Tibial nerve (tissue), 4 donors: ENCODE results near the gene ELOVL7. TPM values are rescaled to one million over a fixed set of nuclear protein-coding genes. Genes with fewer than 3 reads are reported as not detected.
A peak's percentile ranks its signal among the peaks of the same experiment; 100 is the strongest.
"Not testable (repeated sequence)": the region's sequence is repeated elsewhere in the genome, so short reads cannot be mapped to it uniquely, and the experiment has no call there.

Experiments
- DNase-seq, 2 donors: peaks; one replicate each; pipeline ENCODE4 v3.0.0-alpha.2; 2019; ENCODE audit warnings: low spot score in 2 of 2
- H3K27ac ChIP-seq, 4 donors: fragments of 200-600 bp; sonication (generic) in 3 of 4; one replicate each; pipeline ENCODE4 v1.5.1; 2017 to 2019; ENCODE audit warnings: mild to moderate bottlenecking in 1 of 4
- H3K27me3 ChIP-seq, 2 donors: fragments of 200-600 bp; sonication (generic) in 1 of 2; one replicate each; pipeline versions ENCODE4 v1.5.1 to v1.6.0; 2017 to 2019
- H3K36me3 ChIP-seq, 3 donors: fragments of 200-600 bp; sonication (generic); one replicate each; pipeline ENCODE4 v1.5.1; 2018 to 2019
- H3K4me1 ChIP-seq, 4 donors: fragments of 200-600 bp; sonication (generic) in 3 of 4; one replicate each; pipeline ENCODE4 v1.5.1; 2017 to 2019
- H3K4me3 ChIP-seq, 4 donors: fragments of 200-600 bp; sonication (generic) in 3 of 4; one replicate each; pipeline ENCODE4 v1.5.1; 2017 to 2019; ENCODE audit warnings: mild to moderate bottlenecking in 1 of 4, moderate library complexity in 1 of 4
- H3K9me3 ChIP-seq, 4 donors: fragments of 200-600 bp; sonication (generic) in 3 of 4; one replicate each; pipeline ENCODE4 v1.5.1; 2017 to 2019
- CTCF ChIP-seq, 5 experiments: fragments of 200-600 bp in 3 of 5; fragments of 450-650 bp in 2 of 5; sonication (generic) in 3 of 5; IDR thresholded peaks; one replicate each; pipeline ENCODE4 v1.5.1; 2016 to 2019; ENCODE audit warnings: antibody characterized with exemption in 5 of 5, mild to moderate bottlenecking in 3 of 5, moderate library complexity in 2 of 5
- EP300 ChIP-seq, 2 donors: sonication (generic); formaldehyde crosslinking; IDR thresholded peaks; one replicate each; pipeline ENCODE4 v1.6.1; 2017; ENCODE audit warnings: antibody characterized with exemption in 2 of 2, mild to moderate bottlenecking in 1 of 2
- POLR2A ChIP-seq, 2 donors: fragments of 450-650 bp; IDR thresholded peaks; one replicate each; pipeline ENCODE4 v1.6.1; 2017; ENCODE audit warnings: antibody characterized with exemption in 2 of 2, mild to moderate bottlenecking in 2 of 2, moderate library complexity in 2 of 2
- WGBS, 2 donors: methylation state at CpG; one replicate each; pipeline ENCODE4 v1.1.5; 2018; 5-methylcytosine and 5-hydroxymethylcytosine counted together
- total RNA-seq, 4 donors: library from RNA; depleted of rRNA; stranded (reverse); fragments of >200 nt; gene quantifications; one replicate each; pipeline ENCODE4 v1.1.0, GENCODE V29; 2016

Gene ELOVL7
- total RNA-seq, 4 donors from 2014 or later: 9.0 to 28.0 (median 15.8) TPM

DNA sequence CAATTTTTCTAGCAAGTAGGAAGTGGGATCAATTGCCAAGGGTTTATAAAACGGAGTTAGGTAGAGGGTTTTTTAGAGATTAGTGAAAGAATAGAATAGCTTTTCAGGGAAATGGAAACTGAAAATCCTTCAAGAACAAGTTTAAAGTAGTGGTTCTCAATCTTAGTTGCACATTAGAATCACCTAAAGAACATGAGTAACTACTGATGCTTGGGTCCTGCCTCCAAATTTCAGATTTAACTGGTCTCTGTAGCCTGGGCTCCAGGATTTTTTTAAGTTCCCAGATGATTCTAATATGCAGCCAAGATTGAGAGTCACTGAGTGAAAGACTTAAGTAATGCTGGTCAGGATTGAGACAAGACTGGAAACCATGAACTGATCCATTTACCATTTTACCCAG is 20.5 kb downstream of the ELOVL7 start:
- Histone ChIP-seq H3K27me3 (no peaks in the 10 kb centered on the region), H3K9me3 (no peaks in the 10 kb centered on the region), H3K4me1 (no peaks in the 10 kb centered on the region), H3K27ac (no peak overlapping the region), H3K4me3 (no peak overlapping the region), H3K36me3 (no peaks in the 10 kb centered on the region)
- DNase-seq: no peak
- WGBS, 2 donors: 86 to 88% methylated on average over 1 of the region's 1 CpG
- TF ChIP-seq CTCF (IDR thresholded peaks at IDR 0.05): no peak
- no peak for TF ChIP-seq POLR2A (IDR thresholded peaks at IDR 0.05)
- no peak for TF ChIP-seq EP300 (IDR thresholded peaks at IDR 0.05)

GRCh38 chr5:60822285-60822556 is 21.8 kb downstream of the ELOVL7 start:
- no peak overlapping the region for H3K4me3 ChIP-seq
- no peak for DNase-seq
- H3K9me3 ChIP-seq: no peaks in the 10 kb centered on the region
- no peak overlapping the region for H3K27ac ChIP-seq
- H3K4me1 ChIP-seq: no peaks in the 10 kb centered on the region
- H3K27me3 ChIP-seq: no peaks in the 10 kb centered on the region
- no peak for TF ChIP-seq CTCF (IDR thresholded peaks at IDR 0.05)
- no peak for TF ChIP-seq EP300 (IDR thresholded peaks at IDR 0.05)
- TF ChIP-seq POLR2A (IDR thresholded peaks at IDR 0.05): no peak
- 86 to 92% methylated on average over 2 of the region's 2 CpGs for WGBS, 2 donors
- H3K36me3 ChIP-seq: no peaks in the 10 kb centered on the region

GRCh38 chr5:60821488-60822284 is 22.4 kb downstream of the ELOVL7 start:
- WGBS, 2 donors: 94% methylated on average over 4 of the region's 4 CpGs
- Histone ChIP-seq H3K4me1 (no peaks in the 10 kb centered on the region), H3K9me3 (no peaks in the 10 kb centered on the region), H3K27me3 (no peaks in the 10 kb centered on the region), H3K36me3 (no peaks in the 10 kb centered on the region), H3K27ac (no peak overlapping the region), H3K4me3 (no peak overlapping the region)
- no peak for DNase-seq
- no peak for TF ChIP-seq POLR2A (IDR thresholded peaks at IDR 0.05)

DNA sequence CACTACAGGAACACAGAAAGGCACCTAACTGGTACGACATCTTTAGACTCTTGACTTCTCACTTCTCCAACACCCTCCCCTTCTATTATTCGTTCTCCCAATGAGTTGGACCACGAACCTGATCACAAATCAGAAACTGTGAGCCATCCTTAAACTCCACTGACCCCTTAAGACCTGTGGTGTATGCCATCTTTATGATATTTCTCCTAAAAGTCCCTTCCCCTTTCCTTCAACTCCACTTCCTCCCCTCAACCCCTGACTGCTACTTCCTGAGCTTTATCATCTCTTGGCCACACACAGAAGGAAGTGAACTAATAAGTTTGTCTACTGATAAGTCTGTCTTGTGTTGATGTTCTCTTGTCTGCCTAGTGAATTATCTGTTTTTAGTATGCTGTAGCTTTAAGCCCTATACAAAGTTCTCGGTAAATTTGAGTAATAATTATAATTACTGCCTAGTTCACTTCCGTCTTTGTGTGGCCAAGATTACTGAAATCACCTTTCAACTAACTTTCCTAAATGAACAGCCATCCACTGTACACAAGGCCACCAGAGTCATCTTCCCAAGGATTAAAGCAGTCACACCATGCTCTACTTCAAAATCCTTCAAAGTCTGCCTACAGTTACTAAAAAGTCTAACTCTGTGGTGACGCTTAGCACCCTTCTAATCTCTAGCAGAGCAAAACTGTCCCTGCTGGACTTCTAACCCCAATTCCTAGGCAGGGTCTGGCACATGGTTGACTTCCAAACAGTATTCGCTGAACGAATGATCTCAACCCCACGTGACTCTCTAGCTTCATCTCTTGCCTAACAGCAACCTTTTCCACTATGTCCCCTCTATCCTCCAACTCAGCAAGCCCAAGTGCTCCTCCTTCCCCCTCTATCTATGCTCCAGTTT is 23.2 kb downstream of the ELOVL7 start:
- WGBS, 2 donors: 80 to 84% methylated on average over 9 of the region's 9 CpGs
- no peak overlapping the region for H3K27ac ChIP-seq
- DNase-seq: no peak
- no peaks in the 10 kb centered on the region for H3K4me1 ChIP-seq
- H3K9me3 ChIP-seq: no peaks in the 10 kb centered on the region
- no peak for TF ChIP-seq POLR2A (IDR thresholded peaks at IDR 0.05)
- no peak for TF ChIP-seq CTCF (IDR thresholded peaks at IDR 0.05)
- no peak for TF ChIP-seq EP300 (IDR thresholded peaks at IDR 0.05)
- no peak overlapping the region for H3K4me3 ChIP-seq
- H3K27me3 ChIP-seq: no peaks in the 10 kb centered on the region
- H3K36me3 ChIP-seq: no peaks in the 10 kb centered on the region

- not testable (repeated sequence) for H3K4me1 ChIP-seq, H3K27me3 ChIP-seq, DNase-seq, H3K9me3 ChIP-seq, H3K4me3 ChIP-seq, H3K36me3 ChIP-seq, H3K27ac ChIP-seq
- WGBS, 2 donors: 92 to 98% methylated on average over 5 of the region's 5 CpGs
These were observed 27.9 kb downstream of the ELOVL7 start for GRCh38 chr5:60816138-60816537.

GRCh38 chr5:60814498-60814897 is 29.6 kb downstream of the ELOVL7 start:
- DNase-seq: no peak
- no peaks in the 10 kb centered on the region for H3K36me3 ChIP-seq
- H3K4me1 ChIP-seq: no peaks in the 10 kb centered on the region
- H3K4me3 ChIP-seq: no peak overlapping the region
- no peaks in the 10 kb centered on the region for H3K9me3 ChIP-seq
- H3K27ac ChIP-seq: peak overlapping the region in 1 of 4 donors; percentile 4
- TF ChIP-seq EP300 (IDR thresholded peaks at IDR 0.05) (no peak), POLR2A (IDR thresholded peaks at IDR 0.05) (no peak), CTCF (IDR thresholded peaks at IDR 0.05) (no peak)
- H3K27me3 ChIP-seq: no peaks in the 10 kb centered on the region
- WGBS, 2 donors: 86 to 93% methylated on average over 2 of the region's 2 CpGs
